Activated T-cell treated with anti-CD3 and anti-CD28 coated beads for 24 hours (primary cell): Measurements from ENCODE around the gene TM9SF2.
A peak's percentile ranks its signal among the peaks of the same experiment; 100 is the strongest.

Experiments used
- DNase-seq: peaks from one replicate; pipeline ENCODE4 v3.0.0-alpha.2; 2020; ENCODE audit warnings: low read depth

TM9SF2 gene

DNA sequence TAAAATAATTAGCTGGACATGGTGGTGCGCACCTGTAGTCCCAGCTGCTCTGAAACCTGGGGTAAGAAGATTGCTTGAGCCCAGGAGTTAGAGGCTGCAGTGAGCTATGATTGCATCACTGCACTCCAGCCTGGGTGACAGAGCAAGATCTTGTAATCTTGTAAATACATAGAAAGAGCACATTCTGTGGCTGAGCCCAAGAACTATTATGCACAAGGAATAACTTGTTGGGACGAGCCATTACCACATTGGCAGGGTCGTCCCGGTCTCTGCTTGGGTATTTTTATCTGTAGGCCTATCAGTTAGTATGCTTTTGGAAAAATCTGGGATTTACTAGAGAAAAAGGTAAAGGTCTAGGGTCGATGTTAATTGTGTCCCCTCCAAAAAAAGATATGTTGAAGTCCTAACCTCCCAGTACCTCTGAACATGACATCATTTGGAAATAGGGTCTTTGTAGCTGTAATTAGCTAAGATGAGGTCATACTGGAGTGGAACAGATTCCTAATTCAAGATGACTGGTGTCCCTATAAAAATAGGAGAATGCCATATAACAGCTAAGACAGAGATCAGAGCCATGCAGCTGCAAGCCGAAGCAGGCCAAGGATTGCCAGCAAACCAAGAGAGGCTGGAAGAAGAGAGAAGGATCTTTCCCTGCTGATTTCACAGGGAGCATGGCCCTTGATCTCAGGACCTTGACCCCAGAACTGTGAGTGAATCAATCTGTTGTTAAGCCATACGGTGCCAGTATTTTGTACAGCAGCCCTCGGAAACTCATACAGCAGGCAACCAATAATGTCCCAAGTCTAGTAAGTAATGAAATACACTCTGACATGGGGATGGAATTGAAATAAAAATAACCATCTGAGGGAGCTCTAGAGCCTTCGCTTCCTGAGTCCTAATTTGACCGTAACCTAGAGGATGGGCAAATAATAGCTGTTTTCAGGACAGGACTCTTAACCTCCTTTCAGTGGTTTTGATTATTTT lies 77.0 kb downstream of the TM9SF2 start:
- no peak for DNase-seq

DNA sequence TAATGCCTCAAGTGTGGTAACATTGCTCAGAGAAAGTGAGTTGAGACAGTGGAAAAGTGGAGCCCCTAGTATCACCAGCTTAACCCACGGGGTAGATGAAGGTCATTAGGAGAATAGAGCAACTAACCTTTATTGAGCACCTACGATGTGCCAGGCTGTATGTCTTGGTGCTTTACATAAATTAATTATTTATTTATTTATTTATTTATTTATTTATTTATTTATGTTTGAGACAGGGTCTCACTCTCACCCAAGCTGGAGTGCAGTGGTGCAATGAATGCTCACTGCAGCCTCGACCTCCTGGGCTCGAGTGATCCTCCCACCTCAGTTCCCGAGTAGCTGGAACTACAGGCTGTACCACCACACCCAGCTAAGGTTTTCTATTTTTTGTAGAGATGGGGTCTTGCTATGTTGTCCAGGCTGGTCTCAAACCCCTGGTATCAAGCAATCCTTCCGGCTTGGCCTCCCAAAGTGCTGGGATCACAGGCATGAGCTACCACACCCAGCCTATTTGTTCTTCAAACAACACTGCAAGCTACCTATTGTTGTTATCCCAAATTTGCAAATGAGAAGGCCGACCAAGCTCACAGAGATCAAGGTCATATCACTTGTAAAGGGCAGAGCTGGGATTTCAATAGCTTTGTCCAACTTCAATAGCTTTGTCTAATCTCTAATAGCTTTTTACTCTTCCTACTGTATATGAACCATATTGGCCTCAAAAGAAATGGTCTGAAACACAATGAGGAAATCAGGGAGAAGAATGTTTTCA lies 79.4 kb downstream of the TM9SF2 start:
- no peak for DNase-seq

DNA sequence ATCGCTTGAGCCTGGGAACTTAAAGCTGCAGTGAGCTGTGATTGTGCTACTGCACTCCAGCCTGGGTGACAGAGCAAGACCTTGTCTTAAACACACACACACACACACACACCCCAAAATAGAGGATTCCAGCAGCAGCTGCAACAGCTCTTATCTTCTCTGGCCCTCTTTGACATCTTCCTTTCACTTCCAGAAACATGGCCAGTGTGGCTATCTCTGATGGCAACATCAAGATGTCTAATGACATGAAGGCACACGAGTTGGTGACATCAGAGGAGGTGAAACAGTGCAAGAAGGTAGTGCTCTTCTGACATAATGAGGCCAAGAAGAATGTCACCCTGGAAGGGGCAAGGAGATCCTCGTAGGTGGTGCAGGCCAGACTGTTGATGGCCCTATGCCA lies 81.2 kb downstream of the TM9SF2 start:
- DNase-seq = no peak

DNA sequence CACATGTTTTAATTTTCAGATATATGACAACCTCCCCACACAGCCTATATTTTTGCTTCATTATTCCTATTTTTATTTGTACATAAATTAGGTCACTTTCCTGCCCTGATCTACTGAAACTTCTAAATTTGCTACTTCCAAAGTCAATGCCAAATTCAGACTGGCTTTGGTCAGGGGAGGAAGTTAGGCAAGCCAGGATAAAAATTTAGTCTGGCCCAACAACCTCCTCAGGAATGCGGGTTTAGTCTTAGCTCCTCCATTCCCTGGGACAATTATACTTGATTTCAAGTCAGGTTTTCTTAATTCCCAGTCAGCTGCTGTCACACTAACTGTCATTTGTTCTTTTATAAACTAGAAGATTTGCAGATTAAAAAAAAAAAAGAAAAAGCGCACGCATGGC lies 84.3 kb downstream of the TM9SF2 start:
- no peak for DNase-seq

DNA sequence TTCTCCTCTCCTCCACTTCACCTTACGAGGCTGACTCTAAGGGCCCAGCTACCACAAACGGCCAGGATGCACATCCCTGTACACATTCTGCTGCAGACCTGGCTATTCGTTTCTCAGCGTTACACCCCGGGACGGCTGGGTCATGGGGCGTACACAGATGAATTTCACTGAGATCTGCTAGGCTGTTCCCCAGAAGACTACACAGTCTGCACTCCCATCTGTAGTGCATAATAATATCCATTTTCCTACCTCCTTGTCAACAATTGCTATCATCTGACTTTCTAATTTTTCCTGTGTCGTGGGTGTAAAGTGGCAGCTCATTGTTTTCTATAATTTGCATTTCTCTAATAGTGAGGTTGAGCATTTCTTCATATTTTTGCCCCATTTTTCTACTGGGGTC lies 85.7 kb downstream of the TM9SF2 start:
- no peak for DNase-seq

DNA sequence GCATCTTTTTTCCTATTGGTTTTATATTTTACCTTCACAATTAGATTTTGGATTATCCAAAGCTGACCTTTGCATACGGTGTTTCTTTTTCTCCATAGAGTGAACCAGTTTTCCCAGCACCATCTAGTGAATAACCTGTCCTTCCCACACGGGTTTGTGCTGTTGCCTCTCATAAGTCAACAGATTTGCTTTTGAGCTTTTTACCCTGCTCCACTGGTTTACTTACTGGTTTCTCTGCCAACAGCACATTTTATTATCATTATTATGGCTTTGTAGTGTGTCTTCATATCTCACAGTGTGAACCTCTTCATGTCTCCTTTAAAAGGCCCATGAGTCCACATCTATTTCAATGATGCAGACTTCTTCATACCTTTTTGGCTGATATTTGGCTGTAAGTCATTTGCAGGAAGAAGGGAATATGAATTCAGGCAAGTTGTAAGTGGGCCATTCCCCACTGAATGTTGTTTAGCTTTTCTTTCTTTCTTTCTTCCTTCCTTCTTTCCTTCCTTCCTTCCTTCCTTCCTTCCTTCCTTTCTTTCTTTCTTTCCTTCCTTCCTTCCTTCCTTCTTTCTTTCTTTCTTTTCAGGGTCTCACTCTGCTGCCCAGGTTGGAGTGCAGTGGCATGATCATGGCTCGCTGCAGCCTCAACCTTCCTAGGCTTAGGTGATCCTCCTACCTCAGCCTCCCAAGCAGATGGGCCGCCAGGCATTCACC lies 86.8 kb downstream of the TM9SF2 start:
- DNase-seq = no peak

DNA sequence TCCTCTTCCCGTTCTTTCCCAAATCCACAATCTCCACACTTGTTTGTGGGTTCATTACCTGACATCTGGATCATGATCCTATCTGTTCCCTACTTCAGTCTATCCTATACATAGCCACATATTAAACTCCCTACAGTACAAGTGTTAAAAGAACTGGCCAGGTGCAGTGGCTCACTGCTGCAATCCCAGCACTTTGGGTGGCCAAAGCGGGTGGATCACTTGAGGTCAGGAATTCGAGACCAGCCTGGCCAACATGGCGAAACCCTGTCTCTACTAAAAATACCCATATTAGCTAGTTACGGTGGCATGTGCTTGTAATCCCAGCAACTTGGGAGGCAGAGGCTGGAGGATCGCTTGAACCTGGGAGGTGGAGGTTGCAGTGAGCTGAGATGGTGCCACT lies 88.3 kb downstream of the TM9SF2 start:
- DNase-seq = no peak

DNA sequence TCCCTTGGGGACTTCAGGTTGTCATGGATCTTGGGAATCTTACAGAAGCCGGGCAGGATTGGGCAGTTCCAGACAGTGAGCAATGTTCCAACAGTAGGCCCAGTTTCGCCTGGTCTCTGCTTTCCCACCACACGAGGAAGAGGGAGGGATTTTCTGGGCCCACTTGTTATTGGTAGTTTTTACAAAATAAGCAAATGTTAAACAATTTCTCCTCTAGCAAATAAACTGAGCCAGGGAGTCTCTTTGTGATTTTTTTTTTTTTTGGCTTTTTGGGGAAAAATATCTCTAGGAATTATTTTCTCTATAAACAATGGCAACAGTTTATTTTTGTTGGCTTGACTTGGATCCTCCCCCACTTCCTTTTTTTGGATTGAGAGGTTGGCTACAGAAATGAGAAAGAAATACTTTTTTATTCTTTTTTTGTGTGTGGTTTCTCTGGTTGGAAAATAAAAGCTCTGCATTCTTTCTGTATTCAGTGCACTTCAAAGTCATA lies 89.3 kb downstream of the TM9SF2 start:
- no peak for DNase-seq

DNA sequence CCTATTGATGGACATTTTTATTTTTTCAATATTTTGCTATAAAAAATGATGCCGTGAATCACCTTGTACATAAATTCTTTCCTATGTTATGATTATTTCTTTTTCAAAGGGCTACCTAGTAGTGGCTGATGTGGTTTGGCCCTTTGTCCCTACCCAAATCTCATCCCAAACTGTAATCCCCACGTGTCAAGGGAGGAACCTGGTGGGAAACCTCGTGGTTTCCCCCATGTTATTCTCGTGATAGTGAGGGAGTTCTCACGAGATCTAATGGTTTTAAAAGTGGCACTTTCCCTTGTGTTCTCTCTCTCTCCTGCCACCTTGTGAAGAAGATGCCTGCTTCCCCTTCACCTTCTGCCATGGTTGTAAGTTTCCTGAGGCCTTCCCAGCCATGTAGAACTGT lies 94.9 kb downstream of the TM9SF2 start:
- no peak for DNase-seq

DNA sequence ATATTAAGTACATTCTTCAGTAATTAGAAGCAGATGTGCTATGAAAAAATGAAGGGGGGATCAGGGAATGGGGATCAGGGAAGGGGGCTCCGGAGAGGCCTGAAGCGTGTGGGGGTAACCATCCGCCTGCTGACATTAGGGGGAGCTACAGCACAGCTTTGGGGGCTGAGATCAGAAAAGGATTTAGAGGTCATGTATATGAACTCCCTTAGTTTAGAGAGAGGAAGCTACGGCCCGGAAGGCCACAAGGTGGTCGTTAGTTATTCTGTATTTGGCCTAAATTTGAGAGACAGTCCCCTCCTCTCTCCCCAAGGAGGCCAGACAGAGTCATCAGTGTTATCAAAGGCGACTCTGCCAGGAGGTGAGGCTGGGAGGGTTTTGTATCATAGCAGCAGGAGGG lies 99.0 kb downstream of the TM9SF2 start:
- no peak for DNase-seq

DNA sequence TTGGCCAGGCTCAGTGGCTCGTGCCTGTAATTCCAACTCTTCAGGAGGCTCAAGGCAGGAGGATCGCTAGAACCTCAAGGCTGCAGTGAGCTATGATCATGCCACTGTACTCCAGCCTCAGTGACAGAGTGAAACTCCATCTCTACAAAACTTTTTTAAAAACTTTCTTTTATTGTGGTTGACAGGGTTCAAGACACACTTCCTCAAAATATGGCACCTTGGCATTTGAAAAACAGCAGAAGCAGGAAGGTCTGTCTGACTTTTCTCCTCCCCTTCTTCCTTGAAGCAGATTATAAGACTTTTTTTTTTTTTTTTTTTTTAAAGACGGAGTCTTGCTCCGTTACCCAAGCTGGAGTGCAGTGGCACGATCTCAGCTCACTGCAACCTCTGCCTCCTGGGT lies 100.3 kb downstream of the TM9SF2 start:
- no peak for DNase-seq

DNA sequence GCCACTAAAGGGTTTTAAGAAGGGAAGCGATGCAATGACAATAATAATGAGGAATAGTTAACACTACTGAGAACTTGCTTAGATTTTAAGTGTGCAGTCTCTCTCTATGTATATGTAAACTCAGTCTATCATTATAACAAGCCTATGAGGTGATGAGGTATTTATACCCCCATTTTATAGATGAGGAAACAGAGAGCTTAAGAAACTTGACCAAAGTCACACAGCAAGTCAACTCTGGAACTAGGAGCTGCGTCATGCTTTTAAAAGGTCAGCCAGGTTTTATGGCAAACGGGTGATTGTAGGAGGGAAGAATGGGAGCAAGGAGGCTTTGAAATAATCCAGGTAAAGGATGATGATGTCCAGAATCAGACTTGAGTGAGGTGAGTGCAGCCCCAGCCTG lies 103.4 kb downstream of the TM9SF2 start:
- no peak for DNase-seq

DNA sequence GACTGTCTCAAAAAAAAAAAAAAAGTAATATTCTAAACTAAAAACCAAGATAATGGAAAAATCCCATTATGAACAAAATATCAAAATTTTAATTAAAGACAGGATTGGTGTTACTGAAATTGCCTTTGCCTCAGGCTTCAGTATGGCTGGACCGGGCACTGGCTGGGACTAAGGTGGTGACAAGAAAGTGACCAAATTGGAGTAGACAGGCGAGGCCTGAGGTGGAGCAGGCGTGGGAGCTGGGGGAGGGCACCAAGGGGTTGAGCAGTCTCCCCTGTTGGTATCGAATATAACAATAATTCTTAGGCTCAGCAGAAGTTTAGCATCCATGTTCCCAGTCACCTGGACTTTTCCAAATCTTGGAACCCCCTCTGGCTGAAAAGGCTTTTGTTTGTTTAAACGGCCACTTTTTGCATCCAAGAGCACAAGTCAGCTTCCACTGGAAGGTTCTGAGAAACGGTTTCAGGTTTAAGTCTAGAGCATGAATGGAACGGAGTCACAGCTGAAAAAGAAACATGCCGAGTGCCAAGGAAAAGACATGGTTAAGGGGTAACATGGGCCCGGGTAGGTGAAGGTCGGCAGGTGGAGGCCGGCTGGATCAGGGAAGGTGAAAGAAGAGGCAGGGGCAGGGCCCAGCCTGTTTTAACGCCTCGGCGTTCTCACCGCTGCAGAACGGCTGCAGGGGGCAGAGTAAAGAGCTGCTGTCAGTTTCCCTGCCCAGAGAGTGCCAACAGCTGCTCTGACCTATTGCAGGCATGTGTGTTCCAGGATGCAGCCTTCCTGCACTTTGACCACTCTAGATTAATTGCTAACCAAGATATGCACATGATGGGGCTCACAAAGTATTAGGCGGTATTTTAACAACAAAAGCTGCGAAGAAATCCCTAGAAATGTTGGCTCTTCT lies 104.4 kb downstream of the TM9SF2 start:
- peak; percentile 28 for DNase-seq

DNA sequence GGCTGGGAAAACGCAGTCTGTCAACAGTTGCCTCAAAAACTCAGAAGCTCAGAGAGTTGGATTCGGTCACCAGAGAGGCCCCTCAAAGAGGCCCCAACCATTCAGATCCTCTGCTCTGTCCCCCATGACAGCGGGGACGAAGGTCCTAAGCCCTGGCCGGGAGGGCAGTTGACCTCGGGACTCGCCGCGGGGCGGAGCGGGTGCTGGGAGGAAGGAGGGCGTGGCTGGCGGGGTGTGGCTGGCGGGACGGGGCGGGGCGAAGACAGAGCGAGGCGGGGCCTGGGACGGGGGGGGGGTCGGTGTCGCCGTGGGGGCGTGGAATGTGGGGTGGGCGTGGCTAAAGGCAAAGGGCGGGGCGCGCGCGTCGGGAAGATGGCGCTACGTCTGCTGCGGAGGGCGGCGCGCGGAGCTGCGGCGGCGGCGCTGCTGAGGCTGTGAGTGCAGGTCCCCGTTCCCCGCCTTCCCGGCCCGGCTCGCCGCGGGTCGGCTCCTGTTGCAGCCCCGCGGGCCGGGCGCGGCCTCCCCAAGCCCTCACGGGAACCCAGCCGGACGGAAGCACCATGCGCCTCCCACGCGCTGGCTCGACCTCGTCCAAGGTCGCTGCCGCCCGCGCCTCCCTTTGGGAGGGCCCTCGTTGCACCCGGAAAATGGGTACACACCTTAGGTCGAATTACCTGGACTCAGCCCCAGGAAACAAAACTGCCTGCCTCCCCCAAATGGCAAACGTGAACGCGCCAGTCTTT lies 105.2 kb downstream of the TM9SF2 start, which contains the start of gene CLYBL:
Gene CLYBL (plus strand): TSS at position 367 of the 743 bp plus-strand sequence.
- DNase-seq = peak; percentile 85

DNA sequence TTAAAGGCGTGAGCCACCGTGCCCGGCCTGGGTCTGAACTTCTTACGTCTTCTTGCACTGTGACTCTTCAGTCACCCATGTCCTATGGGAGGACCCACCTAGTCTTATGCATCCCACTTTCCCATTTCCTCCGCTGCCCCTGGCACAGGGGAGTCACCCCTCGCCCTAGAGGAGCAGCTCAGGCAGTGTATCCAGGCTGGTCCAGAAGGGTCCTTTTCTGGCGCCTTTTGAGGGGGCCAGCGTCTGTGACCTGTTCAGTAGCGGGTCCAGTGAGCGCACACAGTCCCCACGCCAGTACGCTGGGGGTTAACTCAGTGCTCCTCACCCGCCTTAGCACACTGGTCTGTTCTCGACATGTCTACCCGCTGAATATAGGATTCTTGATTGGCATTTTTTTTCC lies 107.1 kb downstream of the TM9SF2 start:
- no peak for DNase-seq

DNA sequence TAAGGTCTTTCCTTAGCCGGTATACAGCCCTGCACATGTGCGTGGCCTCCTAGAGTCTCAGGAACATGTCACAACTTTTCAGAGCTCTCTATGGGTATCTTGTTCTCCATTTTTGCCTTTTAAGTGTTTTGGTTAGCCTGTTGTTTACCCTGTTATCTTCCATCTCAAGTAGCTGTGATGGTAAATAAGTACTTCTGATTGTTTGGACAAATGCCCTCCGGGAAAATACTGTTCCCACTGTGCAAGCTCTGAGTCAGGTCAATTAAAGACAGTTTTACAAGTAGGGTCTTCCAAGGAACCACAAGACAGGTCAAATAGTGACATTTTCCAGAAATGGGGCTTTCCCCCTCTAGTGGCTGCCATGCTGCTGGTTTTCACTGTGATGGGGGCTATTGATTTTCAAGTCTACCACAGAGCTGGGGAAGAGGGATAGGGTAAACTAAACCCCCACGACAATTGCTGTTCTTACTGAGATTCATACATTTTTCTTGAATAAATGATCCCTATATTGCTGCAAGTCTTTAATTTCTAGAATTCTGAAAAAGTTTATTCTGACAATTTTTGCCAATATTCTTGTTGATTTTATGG lies 109.5 kb downstream of the TM9SF2 start:
- DNase-seq = no peak
